Right kidney (tissue), 1 donor: Measurements from ENCODE around the gene PIWIL4.
A peak's percentile ranks its signal among the peaks of the same experiment; 100 is the strongest.
"Not testable (repeated sequence)": the region's sequence is repeated elsewhere in the genome, so short reads cannot be mapped to it uniquely, and the experiment has no call there.

Source experiments
- DNase-seq: peaks from one replicate; pipeline ENCODE4 v3.0.0-alpha.2; 2016

Gene PIWIL4

DNA sequence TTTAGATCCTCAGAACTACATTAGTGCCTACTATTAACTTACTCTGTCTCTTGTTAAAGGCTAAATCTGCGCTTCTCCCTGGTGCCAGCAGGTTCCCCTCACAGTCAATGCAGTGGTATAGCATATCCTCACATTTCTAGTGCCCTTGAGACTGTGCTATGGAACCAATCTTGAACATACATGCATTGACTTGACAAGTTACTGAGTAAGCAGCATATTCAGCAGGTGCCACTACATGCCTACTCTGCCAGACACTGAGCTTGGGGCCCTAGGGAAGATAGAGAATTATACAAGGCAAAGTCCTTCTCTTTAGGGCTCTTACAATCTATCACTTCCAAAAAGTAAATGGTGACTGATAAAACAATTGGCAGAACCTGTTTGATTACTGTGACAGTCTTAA lies 20.3 kb upstream of the PIWIL4 start:
- peak; percentile 6 for DNase-seq

GRCh38 chr11:94549146-94549545 lies 18.0 kb upstream of the PIWIL4 start:
- no peak for DNase-seq

- DNase-seq: no peak
These were observed 16.7 kb upstream of the PIWIL4 start for GRCh38 chr11:94550513-94550912.

GRCh38 chr11:94553938-94554337 lies 13.2 kb upstream of the PIWIL4 start:
- no peak for DNase-seq

DNA sequence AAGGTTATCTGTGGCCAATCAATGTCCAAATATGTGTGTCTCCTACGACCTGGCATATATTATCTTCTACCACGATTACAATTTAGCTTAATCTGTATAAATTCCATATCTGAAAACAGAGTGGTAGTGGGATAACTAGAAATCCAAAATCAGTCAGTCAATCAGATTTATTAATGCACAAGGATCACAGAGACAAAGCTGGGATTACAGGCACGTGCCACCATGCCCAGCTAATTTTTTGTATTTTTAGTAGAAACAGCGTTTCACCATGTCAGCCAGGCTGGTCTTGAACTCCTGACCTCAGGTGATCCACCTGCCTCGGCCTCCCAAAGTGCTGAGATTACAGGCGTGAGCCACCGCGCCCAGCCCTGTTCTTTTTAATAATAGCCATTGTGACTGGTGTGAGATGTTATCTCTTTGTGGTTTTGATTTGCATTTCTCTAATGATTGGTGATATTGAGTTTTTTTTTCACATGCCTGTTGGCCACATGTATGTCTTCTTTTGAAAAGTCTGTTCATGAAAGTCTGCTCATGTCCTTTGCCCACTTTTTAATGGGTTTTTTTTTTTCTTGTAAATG lies 11.3 kb upstream of the PIWIL4 start:
- DNase-seq: not testable (repeated sequence)

- DNase-seq: no peak
These were observed 9.7 kb upstream of the PIWIL4 start for GRCh38 chr11:94557421-94557820.

DNA sequence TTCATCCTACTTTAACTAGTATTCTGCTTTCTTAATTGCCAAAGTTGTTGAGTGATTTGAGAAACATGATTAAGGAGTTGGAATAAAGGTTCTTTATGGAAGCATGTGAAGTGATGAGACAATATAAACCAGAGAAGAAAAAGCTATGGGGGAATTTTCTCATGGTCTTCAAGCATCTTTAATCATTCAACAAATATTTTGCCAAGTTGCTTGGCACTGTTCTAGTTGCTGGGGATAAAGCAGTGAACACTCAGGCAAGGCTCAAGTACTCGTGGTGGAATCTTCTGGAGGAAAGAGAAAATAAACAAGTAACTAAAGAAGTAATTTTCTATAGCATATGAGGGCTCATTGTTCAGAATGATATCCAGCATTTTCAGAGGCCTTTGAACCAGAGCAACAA lies 9.2 kb upstream of the PIWIL4 start:
- no peak for DNase-seq

- DNase-seq: no peak
These were observed 8.7 kb upstream of the PIWIL4 start for GRCh38 chr11:94558468-94558867.

DNA sequence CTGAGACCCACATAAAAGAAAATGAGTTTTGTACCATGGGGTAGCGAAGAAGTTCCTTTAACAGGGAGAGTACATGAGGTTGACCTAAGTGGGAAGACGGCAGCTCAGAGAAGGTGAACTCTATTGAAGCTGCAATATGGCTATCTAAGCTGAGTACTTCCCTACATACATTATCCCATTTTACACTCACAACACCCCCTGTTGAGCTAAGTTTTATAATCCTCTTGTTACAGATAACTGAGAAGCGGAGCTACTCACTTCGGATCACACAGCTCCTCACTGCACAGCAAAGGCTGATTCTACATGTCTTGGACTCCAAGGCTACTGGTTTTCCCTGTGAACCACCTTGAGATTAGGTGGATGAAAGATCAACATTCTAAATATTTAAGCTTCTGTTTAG lies 8.2 kb upstream of the PIWIL4 start:
- DNase-seq: no peak

- no peak for DNase-seq
These were observed 7.8 kb upstream of the PIWIL4 start for GRCh38 chr11:94559361-94559760.

DNA sequence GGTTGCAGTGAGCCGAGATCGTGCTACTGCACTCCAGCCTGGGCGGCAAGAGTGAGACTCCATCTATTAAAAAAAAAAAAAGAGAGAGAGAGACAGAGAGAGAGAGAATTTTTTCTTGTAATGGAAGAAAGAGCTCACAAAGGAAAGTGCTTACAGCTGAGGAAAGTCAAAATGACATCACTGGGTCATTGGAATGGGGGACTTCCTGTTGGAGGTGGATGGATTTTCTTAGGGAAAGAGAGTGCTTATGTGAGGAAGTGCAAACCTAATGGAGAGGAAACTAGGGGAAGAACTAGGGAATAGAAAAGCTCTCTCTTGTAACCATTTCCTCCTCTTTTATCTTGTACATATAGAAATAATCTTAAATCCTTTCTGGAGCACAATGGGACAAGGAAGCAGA lies 6.3 kb upstream of the PIWIL4 start:
- DNase-seq: no peak

DNA sequence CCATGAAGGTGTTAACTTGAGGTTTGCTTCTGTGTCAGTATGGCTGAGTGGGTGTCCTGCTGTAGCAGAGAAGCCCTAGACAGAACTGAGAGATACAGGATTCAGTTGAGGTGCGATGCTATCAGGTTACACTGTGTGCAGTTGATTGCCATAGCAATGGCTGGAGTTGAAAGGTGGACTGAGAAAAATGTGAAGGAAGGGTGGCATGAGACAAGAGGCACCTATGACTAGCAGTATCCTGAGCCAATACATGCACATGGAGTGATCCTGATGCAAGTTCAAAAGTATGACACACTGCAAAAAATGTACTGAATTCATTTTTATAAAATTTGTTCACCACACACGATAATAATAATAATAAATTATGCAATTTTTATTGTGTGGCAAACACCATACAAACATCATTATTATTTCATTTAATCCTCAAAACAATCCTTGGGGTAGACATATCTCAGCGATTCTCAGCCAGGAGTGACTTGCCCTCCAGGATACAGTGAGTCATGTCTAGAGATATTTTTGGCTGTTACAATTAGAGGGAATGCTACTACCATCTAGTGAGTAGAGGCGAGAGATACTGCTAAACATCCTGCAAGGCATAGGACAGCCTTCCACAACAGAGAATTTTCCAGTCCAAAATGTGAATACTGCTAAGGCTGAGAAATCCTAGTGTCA lies 3.9 kb upstream of the PIWIL4 start:
- DNase-seq: no peak

DNA sequence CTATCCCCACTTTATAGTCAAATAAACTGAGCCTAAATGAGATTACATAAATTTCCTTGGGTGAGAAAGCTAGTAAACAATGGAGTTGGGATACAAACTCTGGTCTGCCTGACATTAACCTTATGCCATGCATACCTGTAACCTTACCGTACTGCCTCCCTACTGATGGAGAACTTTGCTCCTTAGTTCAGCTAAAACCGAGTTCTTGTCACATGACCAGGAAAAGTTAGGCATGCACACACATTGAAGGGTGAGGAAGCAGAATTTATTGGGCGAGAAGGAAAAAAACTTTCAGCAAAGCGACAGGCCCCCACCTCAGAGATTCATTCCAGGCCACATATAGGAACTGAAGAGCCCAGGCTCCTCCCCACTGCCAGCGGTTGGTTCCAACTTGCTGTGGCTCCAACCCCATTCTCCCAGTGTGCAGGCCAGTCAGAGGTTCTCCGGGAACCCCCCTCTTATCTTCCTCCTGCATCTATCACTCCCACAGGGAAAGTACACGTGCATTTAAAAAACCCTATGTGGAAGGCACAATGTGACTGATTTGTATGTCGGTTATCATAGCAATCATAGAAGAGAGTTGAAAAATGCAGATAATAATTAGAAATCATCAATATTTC lies 3.2 kb upstream of the PIWIL4 start:
- DNase-seq: no peak

- DNase-seq: no peak
These were observed 1.0 kb downstream of the PIWIL4 start for GRCh38 chr11:94568200-94568599.

DNA sequence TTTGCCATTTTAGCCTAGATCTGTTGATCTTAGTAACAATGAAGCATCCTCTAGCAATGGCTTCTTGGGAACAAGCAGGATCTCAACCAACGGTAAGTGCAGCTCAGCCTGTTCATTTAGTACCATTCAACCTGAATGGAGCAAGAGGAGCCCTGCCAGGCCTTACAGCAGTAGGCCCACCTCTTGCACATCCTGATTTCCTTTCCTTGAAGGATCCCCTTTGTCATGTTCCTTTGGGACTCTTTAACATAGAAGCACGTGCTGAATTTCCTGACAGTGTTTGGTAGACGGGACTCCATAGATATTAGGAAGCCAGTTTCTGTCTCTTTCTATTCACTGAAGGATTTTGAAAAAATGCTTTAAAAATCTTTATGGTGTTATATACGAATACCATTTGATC lies 1.5 kb downstream of the PIWIL4 start:
- DNase-seq: no peak

DNA sequence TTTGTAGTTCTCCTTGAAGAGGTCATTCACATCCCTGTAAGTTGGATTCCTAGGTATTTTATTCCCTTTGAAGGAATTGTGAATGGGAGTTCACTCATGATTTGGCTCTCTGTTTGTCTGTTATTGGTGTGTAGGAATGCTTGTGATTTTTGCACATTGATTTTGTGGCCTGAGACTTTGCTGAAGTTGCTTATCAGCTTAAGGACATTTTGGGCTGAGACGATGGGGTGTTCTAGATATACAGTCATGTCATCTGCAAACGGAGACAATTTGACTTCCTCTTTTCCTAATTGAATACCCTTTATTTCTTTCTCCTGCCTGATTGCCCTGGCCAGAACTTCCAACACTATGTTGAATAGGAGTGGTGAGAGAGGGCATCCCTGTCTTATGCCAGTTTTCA lies 5.8 kb downstream of the PIWIL4 start:
- DNase-seq: not testable (repeated sequence)

DNA sequence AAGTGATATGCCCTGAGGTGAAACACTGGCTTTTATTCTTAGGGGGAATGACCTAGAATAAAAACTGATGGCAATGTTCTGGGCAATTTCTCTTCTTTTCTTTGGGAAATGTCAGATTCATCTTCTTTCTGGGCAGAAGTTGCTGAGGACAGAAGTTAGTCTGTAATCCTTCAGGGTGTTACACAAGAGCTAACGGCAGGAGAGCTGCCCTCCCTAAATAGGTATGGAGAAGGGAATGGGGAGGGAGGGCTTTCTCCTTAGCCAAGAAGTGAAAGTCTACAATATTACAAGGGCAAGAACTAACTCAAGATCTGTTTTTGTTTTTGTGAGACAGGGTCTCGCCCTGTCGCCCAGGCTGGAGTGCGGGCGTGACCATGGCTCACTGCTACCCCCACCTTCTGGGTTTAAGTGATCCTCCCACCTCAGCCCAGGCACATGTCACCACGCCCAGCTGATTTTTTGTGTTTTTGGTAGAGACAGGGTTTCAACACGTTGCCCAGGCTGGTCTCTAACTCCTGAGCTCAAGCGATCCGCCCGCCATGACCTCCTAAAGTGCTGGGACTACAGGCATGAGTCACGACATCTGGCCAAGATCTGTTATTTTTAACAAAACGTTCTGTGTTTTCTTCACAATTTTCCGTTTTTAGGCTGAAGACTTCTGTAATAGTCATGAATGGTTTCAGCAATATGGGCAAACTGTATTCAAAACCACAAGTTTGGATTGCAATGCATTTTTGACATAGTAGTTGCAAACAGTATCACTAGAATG lies 7.2 kb downstream of the PIWIL4 start:
- no peak for DNase-seq

- no peak for DNase-seq
These were observed 9.1 kb downstream of the PIWIL4 start for GRCh38 chr11:94576306-94576705.

DNA sequence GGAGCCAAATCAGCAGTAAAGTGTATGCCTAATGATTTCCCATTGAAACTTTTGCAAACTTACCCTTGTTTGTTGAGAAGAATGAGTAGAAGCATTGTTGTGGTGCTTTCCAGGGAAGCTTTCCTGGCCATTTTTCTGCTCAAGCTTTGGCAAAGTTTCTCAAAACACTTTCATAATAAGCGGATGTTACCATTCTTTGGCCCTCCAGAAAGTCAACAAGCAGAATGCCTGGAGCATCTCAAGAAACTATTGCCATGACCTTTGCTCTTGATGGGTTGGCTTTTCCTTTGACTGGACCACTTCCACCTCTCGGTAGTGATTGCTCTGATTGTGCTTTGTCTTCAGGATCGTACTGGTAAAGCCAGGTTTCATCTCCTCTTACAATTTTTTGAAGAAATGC lies 10.7 kb downstream of the PIWIL4 start:
- no peak for DNase-seq

DNA sequence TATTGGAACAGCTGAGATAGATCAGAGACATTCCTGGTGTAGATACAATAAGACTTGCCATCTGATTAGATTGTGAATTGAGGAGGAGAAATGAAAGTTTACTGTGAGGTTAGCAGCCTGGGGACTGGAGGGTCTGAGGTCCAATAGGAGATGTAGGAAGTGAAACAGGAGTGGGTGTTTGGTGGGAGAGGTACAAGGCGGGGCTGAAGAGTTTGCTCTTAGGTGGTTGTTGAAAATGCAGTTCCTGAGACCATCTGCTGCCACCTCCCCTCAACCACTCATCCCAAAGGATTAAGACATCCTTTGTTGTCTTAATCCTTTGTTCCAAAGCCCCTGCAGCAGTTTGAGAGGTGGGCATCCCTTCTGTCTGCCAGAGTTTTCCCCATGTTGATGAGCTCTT lies 14.8 kb downstream of the PIWIL4 start:
- DNase-seq: no peak

DNA sequence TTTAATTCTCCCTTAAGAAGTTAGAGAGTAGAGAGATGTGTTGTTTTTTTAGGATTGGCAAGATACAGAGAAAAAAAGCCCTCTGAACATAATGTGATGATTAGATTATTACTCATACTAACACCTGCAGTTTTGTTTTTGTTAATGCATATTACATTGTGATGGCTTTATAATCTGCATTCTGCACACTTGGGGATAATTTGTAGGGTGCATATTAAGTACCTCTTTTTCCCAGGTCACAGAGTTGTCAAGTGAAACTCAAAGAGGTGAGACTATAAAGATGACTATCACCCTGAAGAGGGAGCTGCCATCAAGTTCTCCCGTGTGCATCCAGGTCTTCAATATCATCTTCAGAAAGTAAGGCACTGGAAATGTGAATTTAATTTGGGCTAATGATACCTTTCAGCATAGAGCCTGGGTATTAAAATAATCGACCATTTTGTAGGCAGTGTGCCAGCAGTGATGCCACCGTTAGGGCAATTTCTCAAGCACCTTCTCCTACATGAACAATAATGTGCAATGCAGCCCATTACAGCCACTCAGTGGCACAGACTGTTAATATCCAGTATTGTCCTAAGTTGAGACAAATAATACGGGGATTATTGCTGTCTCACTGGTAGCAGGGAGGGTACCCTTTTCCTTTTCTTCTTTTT lies 16.2 kb downstream of the PIWIL4 start:
- DNase-seq: no peak

DNA sequence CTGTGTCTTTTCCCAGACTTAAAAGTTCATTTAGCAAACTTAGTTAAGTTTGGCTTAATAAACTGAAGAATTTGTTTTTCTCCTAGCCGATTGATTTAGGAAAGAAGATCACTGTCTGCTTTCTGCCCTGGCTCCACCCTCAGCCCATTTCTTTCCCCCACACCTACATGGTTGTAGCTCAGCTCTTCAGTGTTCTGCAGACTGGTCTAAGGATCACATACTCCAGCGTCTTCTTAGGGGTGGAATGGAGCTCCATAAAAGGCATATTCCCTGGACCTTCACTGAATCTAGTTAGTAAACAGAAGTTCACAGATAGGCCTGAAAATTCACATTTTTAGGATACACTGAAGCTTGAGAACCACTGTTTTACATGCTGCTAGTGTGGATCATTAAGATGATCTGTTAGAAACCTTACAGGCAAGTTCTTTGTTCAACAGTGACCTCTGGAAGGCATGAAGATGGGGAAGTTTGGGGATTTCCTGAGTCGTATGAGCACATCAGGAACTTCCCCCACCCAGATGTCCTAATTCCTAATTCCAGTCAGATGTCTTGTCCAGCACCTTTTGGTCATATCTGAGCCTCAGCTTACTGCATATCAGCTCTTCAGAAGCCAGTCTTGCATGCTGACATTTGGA lies 16.8 kb downstream of the PIWIL4 start:
- no peak for DNase-seq
